ENCODE measurements around the gene SUV39H1. TPM values are rescaled to one million over a fixed set of nuclear protein-coding genes. Genes with fewer than 3 reads are reported as not detected.

SUV39H1 gene
- total and polyA plus RNA-seq, 2 experiments from 2014 or later: 6.9 to 8.1 TPM

DNA sequence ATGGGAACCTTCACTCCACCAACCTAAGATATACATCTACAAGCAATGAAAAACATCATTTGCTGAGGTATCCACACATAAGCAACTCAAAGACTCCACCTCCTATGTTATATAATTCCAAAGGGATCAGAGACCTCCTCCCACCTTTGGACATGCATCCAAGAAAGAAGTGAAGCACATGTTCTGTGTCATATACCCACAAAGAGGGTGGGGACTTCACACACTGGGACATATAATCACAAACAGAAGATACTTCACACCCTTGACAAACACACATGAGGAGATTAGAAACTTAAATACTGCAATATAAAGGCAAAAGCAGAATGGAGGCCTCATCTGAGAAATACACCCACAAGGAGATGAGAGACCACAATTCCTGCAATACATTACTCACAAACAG lies 25.4 kb downstream of the SUV39H1 start:
- H3K27ac ChIP-seq: no peak overlapping the region
- TF ChIP-seq, protein P1, sequence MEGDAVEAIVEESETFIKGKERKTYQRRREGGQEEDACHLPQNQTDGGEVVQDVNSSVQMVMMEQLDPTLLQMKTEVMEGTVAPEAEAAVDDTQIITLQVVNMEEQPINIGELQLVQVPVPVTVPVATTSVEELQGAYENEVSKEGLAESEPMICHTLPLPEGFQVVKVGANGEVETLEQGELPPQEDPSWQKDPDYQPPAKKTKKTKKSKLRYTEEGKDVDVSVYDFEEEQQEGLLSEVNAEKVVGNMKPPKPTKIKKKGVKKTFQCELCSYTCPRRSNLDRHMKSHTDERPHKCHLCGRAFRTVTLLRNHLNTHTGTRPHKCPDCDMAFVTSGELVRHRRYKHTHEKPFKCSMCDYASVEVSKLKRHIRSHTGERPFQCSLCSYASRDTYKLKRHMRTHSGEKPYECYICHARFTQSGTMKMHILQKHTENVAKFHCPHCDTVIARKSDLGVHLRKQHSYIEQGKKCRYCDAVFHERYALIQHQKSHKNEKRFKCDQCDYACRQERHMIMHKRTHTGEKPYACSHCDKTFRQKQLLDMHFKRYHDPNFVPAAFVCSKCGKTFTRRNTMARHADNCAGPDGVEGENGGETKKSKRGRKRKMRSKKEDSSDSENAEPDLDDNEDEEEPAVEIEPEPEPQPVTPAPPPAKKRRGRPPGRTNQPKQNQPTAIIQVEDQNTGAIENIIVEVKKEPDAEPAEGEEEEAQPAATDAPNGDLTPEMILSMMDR (IDR thresholded peaks at IDR 0.05; ENCODE audit: low read depth, low read length): no peak

DNA sequence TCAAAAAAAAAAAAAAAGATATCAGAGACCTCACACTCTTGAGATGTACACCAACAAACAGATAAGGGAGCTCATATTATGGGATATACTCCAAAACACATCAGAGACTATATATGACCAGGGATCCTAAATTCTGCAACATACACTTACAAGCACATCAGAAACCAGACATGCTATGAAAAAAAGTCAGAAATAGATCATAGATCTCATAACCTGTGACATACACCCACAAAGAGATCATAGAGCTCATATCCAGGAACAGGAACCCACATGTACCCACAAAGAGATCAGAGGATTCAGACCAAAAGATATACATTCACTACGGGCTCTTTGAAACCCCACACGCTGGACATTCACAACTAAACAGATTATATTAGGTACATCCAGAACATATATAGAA lies 30.1 kb downstream of the SUV39H1 start:
- Histone ChIP-seq H3K9me3 (ENCODE audit: low read depth) (no peaks in the 10 kb centered on the region), H3K4me3 (no peak overlapping the region), H3K36me3 (no peaks in the 10 kb centered on the region), H3K27ac (no peak overlapping the region), H3K27me3 (no peaks in the 10 kb centered on the region), H3K4me1 (ENCODE audit: low read depth) (no peaks in the 10 kb centered on the region)
- no peak for DNase-seq (ENCODE audit: low read depth in 1 of 2, low spot score in 1 of 2)
- TF ChIP-seq, protein P1 (IDR thresholded peaks at IDR 0.05; ENCODE audit: low read depth, low read length): no peak

More for the DNA sequence above, 25.4 kb downstream of the SUV39H1 start:
- Histone ChIP-seq H3K4me3 (no peak overlapping the region), H3K4me1 (ENCODE audit: low read depth) (no peaks in the 10 kb centered on the region), H3K36me3 (no peaks in the 10 kb centered on the region), H3K27me3 (no peaks in the 10 kb centered on the region), H3K9me3 (ENCODE audit: low read depth) (no peaks in the 10 kb centered on the region)
- DNase-seq (ENCODE audit: low read depth in 1 of 2, low spot score in 1 of 2): no peak

DNA sequence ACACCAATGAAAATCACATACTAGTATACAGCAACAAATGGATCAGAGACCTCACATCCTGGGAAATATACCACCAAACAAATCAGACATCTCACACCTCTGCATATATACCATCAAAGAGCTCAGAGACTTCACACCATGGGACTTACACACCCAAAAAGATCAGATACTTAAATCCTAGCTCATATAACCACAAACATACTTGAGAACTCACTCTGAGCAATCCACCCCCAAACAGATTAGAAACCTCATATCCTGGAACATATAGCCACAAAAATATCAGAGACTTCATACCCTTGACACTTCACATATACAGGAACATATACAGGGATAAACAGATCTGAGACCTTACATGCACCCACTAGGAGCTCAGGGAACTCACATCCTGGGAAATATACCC lies 32.1 kb downstream of the SUV39H1 start:
- Histone ChIP-seq H3K9me3 (ENCODE audit: low read depth) (no peaks in the 10 kb centered on the region), H3K27ac (no peak overlapping the region), H3K27me3 (no peaks in the 10 kb centered on the region), H3K4me1 (ENCODE audit: low read depth) (no peaks in the 10 kb centered on the region), H3K36me3 (no peaks in the 10 kb centered on the region), H3K4me3 (no peak overlapping the region)
- no peak for DNase-seq (ENCODE audit: low read depth in 1 of 2, low spot score in 1 of 2)
- TF ChIP-seq, protein P1 (IDR thresholded peaks at IDR 0.05; ENCODE audit: low read depth, low read length): no peak

DNA sequence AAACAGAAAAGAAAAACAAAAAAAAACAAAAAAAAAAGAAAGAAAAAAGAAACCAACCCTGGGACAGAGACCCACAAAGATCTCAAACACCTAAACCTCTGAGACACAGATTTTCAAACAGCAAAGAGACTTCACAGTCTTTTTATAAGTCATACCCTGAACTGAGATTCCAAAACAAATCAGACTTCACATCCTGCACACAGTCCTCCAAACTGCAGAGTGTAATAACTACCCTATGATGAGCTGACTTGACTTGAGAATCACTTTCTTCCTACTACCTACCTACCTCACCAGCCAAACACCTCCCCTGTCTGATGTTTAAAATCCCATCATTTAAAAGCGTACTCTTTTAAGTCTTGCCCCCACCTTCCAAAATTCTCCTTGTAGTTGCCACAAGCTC lies 39.8 kb downstream of the SUV39H1 start:
- no peak overlapping the region for H3K27ac ChIP-seq
- H3K4me1 ChIP-seq (ENCODE audit: low read depth): no peaks in the 10 kb centered on the region
- peak overlapping the region; percentile 32 for H3K4me3 ChIP-seq
- H3K27me3 ChIP-seq: no peaks in the 10 kb centered on the region
- H3K36me3 ChIP-seq: no peaks in the 10 kb centered on the region
- DNase-seq (ENCODE audit: low read depth in 1 of 2, low spot score in 1 of 2): no peak
- no peaks in the 10 kb centered on the region for H3K9me3 ChIP-seq (ENCODE audit: low read depth)
- TF ChIP-seq, protein P1 (IDR thresholded peaks at IDR 0.05; ENCODE audit: low read depth, low read length): no peak

DNA sequence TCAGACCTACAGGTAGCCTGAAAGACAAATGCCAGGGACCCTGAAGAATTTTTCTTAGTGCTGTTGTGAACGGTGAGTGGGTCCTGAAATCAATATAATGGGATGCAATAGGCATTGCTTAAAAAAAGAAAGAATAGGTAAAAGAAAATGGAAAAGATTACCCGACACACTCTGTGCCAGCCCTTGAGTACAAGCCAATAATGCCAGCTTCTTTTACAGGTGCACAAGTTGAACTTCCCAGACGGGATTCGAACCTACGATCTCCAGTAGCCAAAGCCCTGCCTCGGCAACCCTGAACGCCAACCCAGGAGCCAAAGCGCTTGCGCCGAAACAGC lies 40.3 kb downstream of the SUV39H1 start:
- TF ChIP-seq, protein P1 (IDR thresholded peaks at IDR 0.05; ENCODE audit: low read depth, low read length): no peak
- Histone ChIP-seq H3K36me3 (no peaks in the 10 kb centered on the region), H3K4me1 (ENCODE audit: low read depth) (no peaks in the 10 kb centered on the region), H3K9me3 (ENCODE audit: low read depth) (no peaks in the 10 kb centered on the region), H3K27me3 (no peaks in the 10 kb centered on the region), H3K4me3 (peak overlapping the region; percentile 32), H3K27ac (no peak overlapping the region)
- DNase-seq (ENCODE audit: low read depth in 1 of 2, low spot score in 1 of 2): no peak
